ENCODE results near the gene C16orf96.
A peak's percentile ranks its signal among the peaks of the same experiment; 100 is the strongest.

Gene C16orf96

GRCh38 chr16:4616047-4616811 is 60.1 kb downstream of the C16orf96 start:
- DNase-seq (ENCODE audit: low read depth in 2 of 2): peak; percentile 99 to 100

GRCh38 chr16:4617880-4618279 is 61.7 kb downstream of the C16orf96 start:
- DNase-seq (ENCODE audit: low read depth in 2 of 2): no peak

GRCh38 chr16:4618645-4619418 is 62.7 kb downstream of the C16orf96 start:
- no peak for DNase-seq (ENCODE audit: low read depth in 2 of 2)

- no peak for DNase-seq (ENCODE audit: low read depth in 2 of 2)
Measured at GRCh38 chr16:4623593-4623992, 67.5 kb downstream of the C16orf96 start.

- peak; percentile 91 for DNase-seq (ENCODE audit: low read depth in 2 of 2)
Measured at GRCh38 chr16:4624015-4624826, 68.1 kb downstream of the C16orf96 start, which contains the start of gene MGRN1. TSS of gene MGRN1 (plus strand) at chr16:4624826. CDS start at chr16:4624961, 135 bp downstream.

- DNase-seq (ENCODE audit: low read depth in 2 of 2): peak; percentile 62 to 68
Measured at GRCh38 chr16:4624827-4625559, 68.9 kb downstream of the C16orf96 start.

- no peak for DNase-seq (ENCODE audit: low read depth in 2 of 2)
Measured at GRCh38 chr16:4625560-4626159, 69.5 kb downstream of the C16orf96 start.

- no peak for DNase-seq (ENCODE audit: low read depth in 2 of 2)
Measured at GRCh38 chr16:4626396-4626795, 70.3 kb downstream of the C16orf96 start.

DNA sequence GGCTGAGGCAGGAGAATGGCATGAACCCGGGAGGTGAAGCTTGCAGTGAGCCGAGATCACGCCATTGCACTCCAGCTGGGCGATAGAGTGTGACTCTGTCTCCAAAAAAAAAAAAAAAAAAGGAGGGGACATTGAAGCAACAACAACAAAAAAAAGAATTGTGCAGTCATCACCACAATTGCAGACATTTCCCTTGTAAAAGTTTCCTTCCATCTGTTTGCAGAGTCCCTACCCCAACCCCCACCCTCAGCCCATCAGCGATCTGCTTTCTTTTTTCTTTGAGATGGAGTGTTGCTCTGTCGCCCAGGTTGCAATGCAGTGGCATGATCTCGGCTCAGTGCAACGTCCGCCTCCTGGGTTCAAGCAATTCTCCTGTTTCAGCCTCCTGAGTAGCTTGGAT is 72.1 kb downstream of the C16orf96 start:
- no peak for DNase-seq (ENCODE audit: low read depth in 2 of 2)

- no peak for DNase-seq (ENCODE audit: low read depth in 2 of 2)
Measured at GRCh38 chr16:4631444-4631843, 75.3 kb downstream of the C16orf96 start.

GRCh38 chr16:4633910-4634635 is 77.9 kb downstream of the C16orf96 start:
- no peak for DNase-seq (ENCODE audit: low read depth in 2 of 2)

DNA sequence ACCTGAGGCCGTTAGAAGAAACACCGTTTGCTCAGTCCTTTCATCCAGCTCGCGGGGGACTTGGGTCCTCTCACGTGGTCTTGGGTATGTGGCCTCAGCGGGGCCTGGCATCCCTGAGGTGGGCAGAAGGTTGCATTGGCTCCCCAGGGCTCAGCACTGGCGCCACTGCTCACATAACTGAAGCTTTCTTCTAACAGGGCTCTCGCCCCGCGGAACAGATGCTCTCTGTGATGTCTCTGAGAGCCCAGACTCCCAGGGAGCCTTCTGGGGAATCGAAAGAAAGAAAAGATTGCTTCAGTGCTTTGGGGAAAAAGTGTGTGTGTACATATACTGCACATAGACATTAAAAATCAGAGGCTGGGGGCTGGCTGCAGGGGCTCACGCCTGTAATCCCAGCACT is 78.6 kb downstream of the C16orf96 start:
- DNase-seq (ENCODE audit: low read depth in 2 of 2): no peak

- DNase-seq (ENCODE audit: low read depth in 2 of 2): no peak
Measured at GRCh38 chr16:4636196-4636595, 80.1 kb downstream of the C16orf96 start.

DNA sequence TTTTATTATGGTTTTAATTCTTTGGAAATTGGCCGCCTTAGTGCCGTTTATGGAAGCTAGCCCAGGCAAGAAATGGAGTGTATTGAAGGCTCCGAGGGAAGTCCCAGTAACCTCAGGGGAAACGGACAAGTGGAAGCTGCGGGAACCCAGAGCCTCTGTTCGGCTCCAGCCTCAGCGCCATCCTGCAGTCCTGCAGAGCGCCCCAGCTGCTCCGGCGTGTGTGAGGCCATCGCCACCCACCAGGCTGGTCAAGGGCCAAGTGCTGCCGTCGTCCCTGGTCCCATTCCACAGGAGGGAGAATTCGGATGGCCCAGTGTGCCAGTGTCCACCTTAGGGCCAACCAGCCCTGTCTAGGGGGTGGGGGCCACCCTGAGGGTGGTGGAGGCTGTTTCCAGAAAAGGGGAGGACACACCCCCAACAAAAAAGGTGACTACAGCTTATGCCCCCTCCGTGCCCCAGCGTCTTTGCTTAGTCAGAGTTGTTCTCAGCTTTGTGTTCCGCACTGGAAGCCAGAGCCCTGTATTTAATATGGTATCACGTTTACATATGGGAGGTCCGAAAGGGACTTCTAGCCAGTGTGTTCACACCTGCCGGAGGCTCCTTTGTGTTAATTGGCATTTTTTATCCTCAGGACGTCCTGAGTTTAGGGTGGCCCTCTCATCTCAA is 81.5 kb downstream of the C16orf96 start:
- DNase-seq (ENCODE audit: low read depth in 2 of 2): no peak

- DNase-seq (ENCODE audit: low read depth in 2 of 2): no peak
Measured at GRCh38 chr16:4639899-4640509, 83.9 kb downstream of the C16orf96 start.

DNA sequence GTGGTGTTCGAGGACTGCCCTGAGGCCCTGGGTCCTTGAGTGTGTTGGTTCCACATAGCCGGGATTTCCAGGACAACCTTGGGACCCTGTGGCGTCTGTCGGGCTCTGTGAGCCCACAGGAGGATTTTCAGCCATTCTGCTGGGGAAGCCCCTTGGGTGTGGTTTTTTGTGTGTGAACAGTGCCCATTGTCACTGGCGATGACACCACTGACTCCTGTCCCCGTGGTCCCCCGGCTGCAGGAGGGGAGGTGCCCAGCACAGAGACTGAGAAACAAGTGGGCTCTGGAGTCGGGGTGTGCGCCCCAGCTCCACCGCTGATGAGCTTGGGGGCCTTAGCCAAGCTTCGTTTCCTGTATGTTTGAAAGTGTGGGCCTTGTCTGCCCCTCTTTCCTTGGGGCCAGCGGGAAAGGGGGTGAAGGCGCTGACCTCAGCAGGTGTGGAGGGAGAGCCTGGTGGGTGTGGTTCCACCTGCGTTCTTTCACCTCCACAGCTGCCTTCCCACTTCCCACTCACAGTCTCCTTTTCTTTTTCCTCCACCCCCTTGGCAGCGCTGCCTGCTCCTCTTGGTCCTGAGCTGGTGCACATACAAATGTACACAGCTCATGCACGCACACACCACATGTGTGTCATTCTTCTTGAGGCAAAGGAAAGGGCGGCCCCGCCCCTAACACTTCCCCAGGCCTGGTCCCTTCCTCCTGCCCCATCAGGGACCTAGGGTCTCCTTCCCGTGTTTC is 84.6 kb downstream of the C16orf96 start:
- no peak for DNase-seq (ENCODE audit: low read depth in 2 of 2)

- no peak for DNase-seq (ENCODE audit: low read depth in 2 of 2)
Measured at GRCh38 chr16:4641306-4641687, 85.2 kb downstream of the C16orf96 start.

- DNase-seq (ENCODE audit: low read depth in 2 of 2): no peak
Measured at GRCh38 chr16:4641895-4642294, 85.8 kb downstream of the C16orf96 start.

Measured in stimulated activated CD4-positive, alpha-beta T cell treated with anti-CD3 and anti-CD28 coated beads, Interleukin-15, amount 100 ng/mL, for 48 hours (primary cell).